Right lobe of liver (tissue), 4 donors: ENCODE measurements around the gene CACNA1B.

Experiments
- POLR2A ChIP-seq: fragments of 450-650 bp; IDR thresholded peaks from one replicate; pipeline ENCODE4 v1.6.1; 2017; ENCODE audit warnings: antibody characterized with exemption, mild to moderate bottlenecking
- TF ChIP-seq, protein P1 (sequence below), 4 donors: fragments of 200-600 bp in 3 of 4; fragments of 450-650 bp in 1 of 4; IDR thresholded peaks; one replicate each; pipeline versions ENCODE4 v1.5.1 to v1.8.0; 2016 to 2022; ENCODE audit warnings: antibody characterized with exemption in 4 of 4, mild to moderate bottlenecking in 2 of 4
- donor health status: DM: no; HTN: no; CAD: no.
- donor health status: DM: no; HTN: no; CAD: no.
- donor health status: DM: no; HTN: yes; CAD: no.

- TF ChIP-seq, protein P1, sequence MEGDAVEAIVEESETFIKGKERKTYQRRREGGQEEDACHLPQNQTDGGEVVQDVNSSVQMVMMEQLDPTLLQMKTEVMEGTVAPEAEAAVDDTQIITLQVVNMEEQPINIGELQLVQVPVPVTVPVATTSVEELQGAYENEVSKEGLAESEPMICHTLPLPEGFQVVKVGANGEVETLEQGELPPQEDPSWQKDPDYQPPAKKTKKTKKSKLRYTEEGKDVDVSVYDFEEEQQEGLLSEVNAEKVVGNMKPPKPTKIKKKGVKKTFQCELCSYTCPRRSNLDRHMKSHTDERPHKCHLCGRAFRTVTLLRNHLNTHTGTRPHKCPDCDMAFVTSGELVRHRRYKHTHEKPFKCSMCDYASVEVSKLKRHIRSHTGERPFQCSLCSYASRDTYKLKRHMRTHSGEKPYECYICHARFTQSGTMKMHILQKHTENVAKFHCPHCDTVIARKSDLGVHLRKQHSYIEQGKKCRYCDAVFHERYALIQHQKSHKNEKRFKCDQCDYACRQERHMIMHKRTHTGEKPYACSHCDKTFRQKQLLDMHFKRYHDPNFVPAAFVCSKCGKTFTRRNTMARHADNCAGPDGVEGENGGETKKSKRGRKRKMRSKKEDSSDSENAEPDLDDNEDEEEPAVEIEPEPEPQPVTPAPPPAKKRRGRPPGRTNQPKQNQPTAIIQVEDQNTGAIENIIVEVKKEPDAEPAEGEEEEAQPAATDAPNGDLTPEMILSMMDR (IDR thresholded peaks at IDR 0.05) = no peak
- no peak for TF ChIP-seq POLR2A
Observed at GRCh38 chr9:137989999-137990715, 112.6 kb downstream of the CACNA1B start.
